Measurements from ENCODE around the gene HELZ. TPM values are rescaled to one million over a fixed set of nuclear protein-coding genes. Genes with fewer than 3 reads are reported as not detected.

The HELZ gene
- total RNA-seq, 1 experiment from 2014 or later = 16.9 TPM

GRCh38 chr17:67076290-67076689 is 168.7 kb downstream of the HELZ start:
- no peak for DNase-seq (ENCODE audit: low read depth)

GRCh38 chr17:67074781-67075180 is 170.2 kb downstream of the HELZ start:
- DNase-seq (ENCODE audit: low read depth) = no peak

- DNase-seq (ENCODE audit: low read depth) = no peak
These were observed 172.1 kb downstream of the HELZ start for GRCh38 chr17:67072885-67073284.

- no peak for DNase-seq (ENCODE audit: low read depth)
These were observed 173.4 kb downstream of the HELZ start for GRCh38 chr17:67071595-67071994.

DNA sequence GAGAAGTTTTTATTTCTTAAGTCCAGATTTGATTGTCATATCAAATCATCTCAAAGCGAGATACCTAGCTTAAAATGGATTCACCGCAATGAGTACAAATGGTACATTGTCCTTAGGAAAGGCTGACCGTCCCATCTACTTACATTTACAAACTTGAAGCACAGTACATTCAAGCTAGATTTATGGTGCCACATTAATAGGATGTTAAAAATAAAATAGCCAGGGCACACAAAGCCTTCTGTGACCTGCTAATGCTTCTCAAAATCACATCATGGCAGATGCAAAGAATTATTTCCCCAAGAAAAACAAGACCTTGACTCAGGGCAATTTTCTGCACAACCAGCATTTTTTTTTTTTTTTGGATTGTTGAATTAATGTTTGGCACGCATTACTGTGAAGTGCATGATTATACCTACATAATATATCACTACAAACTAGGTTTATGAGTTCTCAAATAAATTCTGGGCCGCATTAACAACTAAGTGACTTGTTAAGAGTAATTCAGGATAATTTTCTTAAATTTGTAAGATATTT is 175.3 kb downstream of the HELZ start:
- DNase-seq (ENCODE audit: low read depth) = no peak

GRCh38 chr17:67068999-67069398 is 176.0 kb downstream of the HELZ start:
- DNase-seq (ENCODE audit: low read depth) = no peak

GRCh38 chr17:67067571-67068482 is 177.2 kb downstream of the HELZ start:
- no peak for DNase-seq (ENCODE audit: low read depth)

DNA sequence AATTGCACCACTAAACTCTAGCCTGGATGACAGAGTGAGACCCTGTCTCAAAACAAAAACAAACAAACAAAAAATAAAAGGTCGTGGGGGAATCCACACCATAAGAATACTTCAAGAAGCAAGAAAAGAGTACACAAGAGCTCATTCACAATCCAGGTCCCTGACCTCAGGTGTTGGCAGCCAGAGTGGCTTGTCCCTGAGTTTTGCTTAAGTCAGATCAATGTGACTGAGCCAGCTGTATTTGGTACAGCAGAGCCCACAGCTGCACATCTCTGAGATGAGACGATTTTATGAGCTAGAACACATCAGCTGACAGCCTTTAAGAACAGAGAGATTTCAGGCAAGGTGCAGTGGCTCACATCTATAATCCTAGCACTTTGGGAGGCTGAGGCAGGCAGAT is 178.3 kb downstream of the HELZ start:
- no peak for DNase-seq (ENCODE audit: low read depth)

DNA sequence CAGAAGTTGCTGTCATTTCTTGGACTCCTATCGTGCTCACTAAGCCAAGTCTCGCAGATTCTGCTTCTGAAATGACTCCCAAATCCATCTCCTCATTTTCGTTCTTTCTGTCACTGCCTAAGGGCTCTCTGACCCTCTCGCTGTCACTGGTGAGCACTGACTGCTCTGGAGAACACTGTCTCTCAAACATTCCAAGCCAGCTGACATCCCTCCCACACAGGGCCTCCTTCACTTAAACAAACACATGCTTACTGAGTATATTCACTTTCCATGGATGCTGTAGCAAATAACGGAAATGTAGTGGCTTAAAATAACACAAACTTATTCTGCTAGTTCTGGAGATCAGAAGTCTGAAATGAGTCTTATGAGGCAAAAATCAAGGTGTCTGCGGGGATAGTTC is 181.9 kb downstream of the HELZ start:
- no peak for DNase-seq (ENCODE audit: low read depth)

DNA sequence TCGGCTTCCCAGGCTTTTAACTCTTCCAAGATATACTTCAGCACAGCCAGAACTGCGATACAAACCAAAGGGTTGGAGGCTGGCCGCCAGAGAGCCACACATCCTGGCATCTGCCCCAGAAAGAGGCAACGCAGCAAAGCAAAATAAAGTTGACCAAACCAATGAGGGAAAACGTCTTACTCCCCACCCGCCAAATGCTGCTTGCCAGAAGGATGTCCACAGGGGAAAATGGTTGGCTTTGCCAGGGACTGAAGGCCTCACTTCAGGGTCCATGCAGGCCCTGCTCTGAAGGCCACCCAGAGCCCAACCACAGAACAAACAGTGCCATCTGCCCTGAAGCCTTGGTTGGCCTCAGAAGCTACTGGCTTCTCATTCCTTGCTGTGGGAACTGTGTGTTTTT is 185.6 kb downstream of the HELZ start:
- no peak for DNase-seq (ENCODE audit: low read depth)

DNA sequence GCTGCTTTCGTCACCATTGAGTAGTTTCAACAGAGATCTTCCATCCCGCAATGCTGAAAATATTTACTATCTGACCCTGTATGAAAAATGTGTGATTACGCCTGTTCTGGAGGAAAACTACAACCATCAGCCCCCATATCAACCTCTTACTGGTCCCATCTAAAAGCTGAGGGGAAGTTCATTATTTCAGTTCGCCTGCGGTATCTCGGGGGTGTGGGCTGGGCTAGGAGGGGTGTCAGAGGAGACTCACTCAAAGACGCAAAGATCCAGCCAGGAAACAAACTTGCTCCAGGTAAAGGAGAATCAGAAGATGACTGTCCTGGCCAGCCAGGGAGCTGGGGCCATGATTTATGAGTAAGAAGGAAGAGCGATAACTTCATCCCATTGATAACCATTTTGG is 187.0 kb downstream of the HELZ start:
- no peak for DNase-seq (ENCODE audit: low read depth)

- DNase-seq (ENCODE audit: low read depth) = no peak
These were observed 188.1 kb downstream of the HELZ start for GRCh38 chr17:67056746-67057490.

GRCh38 chr17:67055811-67056745 is 188.9 kb downstream of the HELZ start:
- DNase-seq (ENCODE audit: low read depth) = no peak

GRCh38 chr17:67055041-67055443 is 190.0 kb downstream of the HELZ start:
- no peak for DNase-seq (ENCODE audit: low read depth)

- no peak for DNase-seq (ENCODE audit: low read depth)
These were observed 190.4 kb downstream of the HELZ start for GRCh38 chr17:67054608-67055007.

DNA sequence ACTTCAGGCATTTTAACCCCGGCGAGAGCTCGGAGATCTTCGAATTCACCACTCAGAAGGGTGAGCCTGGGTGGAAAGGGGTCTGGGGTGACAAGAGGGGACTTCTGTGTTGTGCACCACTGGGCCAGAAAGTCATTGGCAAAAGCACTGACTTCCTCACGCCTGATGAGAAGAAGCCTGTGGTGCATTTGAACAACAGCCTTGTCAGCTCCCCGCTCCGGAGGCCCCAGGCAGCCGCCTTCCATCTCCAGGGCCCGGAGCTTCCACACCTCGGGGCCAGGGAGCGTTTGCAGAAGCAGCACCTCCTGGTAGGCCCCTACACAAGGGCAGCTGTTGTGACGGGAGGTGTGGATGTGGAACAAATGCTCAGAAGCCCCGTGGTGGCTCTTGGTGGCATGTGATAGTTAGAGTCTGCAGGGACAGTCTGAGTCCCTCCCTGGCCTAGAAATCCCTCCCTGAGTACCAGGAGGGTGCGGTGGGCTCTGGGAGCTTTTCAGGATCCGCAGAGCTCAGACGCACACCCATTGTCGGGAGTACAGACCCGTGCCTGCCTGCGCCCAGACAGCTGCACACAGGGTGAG is 190.9 kb downstream of the HELZ start:
- no peak for DNase-seq (ENCODE audit: low read depth)

DNA sequence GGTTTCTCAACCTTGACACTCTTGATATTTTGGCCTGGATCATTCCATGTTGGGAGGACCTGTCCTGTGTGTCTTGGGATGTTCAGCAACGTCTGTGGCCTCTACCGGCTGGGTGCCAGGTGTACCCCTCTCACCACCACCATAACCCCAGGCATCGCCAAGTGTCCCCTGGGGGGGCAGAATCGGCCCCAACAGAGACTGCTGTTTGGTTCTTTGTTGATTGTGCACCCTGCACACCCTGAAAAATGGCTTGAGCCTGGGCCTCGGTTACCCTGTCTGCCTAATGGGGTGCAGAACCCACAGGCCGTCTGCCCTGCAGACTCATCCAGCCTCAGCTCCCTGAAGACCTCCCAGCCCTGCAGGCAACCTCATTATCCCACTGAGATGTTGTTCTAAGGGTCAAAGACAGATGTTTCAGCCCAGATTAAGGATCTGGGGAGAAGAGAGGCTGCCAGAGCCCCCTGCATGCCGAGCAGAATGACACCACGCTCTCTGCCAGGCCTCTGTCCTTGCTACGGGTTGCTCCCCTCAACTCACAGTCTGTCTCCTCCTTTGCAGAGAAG is 191.5 kb downstream of the HELZ start:
- no peak for DNase-seq (ENCODE audit: low read depth)

DNA sequence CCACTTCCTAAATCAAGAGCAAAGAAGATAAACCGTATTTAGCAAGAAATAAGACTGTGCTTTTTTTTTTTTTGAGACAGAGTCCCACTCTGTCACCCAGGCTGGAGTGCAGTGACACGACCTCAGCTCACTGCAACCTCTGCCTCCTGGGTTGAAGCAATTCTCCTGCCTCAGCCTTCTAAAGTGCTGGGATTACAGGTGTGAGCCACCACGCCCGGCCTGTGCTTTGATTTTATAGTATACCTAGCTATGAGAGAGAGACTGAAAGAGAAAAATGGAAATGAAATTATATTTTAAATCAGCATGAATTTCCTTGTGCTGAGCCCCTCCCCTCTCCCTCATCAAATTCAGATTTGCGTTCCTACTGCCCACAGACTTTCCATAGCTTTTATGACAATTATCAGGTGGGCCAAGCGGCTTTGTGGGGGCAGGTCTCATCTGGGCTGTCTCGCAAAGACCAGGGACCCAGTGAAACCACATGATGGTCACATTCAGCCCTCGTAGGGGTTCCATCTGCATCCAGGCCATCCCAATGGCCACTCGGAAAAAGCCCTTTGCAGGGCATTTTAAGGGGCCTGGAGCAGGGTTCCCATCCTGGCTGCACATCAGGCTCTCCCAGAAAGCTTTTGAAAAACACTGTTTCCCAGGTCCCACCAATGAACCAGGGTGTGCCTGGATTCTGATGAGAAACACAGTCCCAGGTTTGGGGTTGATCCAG is 192.1 kb downstream of the HELZ start:
- DNase-seq (ENCODE audit: low read depth) = no peak

DNA sequence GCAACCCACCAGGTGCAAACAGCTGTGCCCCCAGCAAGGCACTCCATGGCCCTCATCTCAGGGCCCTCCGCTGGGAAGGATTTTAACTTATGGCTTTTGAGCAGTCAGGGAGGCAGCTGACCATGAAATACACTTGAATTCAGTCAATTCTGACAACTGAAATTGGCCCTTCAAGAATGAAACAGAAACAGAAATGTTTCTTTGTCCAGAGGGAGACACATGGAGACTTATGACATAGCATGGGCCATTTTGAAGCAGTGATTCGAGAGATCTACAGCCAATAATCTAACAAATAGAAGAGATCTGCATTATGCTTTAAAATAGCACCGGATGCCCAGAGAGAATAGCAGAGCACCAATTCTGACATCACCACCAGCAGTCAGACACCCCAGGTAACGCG is 193.2 kb downstream of the HELZ start:
- no peak for DNase-seq (ENCODE audit: low read depth)

DNA sequence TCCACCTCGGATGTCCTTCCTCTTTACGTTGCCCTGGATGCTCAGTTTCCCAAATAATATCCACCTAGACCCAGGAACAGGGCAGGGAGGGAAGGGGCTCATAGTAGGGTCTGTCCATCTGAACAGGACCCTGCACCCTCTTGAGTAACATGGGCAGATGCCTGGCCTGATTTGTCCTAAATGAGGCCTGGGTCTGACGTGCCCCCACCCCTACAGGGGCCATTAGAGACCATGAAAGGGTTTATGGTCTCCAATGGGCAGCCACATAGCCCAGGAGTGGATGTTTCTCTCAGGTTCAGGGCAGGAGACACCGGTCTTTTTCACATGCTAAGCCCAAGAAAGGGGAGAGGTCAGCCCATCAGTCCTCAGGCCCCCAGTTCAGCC is 193.8 kb downstream of the HELZ start:
- DNase-seq (ENCODE audit: low read depth) = no peak

Measured in Daoy (cell line).